GM12865 (cell line): ENCODE results near the gene EPHB1.

Source experiments
- DNase-seq: peaks from one replicate; pipeline ENCODE4 v3.0.0; 2010; ENCODE audit warnings: low read depth
- H3K4me3 ChIP-seq: 2 replicates; pipeline ENCODE4 v1.5.1; 2011; ENCODE audit warnings: mild to moderate bottlenecking, low read depth, low read length, control low read depth
- TF ChIP-seq, protein P1 (sequence below): IDR thresholded peaks from 2 replicates; pipeline ENCODE4 v1.5.1; 2011; ENCODE audit warnings: low read length, control low read depth, low read depth, inconsistent platforms; ENCODE audit not compliant: insufficient read depth; ENCODE audit errors: missing control alignments

The EPHB1 gene

DNA sequence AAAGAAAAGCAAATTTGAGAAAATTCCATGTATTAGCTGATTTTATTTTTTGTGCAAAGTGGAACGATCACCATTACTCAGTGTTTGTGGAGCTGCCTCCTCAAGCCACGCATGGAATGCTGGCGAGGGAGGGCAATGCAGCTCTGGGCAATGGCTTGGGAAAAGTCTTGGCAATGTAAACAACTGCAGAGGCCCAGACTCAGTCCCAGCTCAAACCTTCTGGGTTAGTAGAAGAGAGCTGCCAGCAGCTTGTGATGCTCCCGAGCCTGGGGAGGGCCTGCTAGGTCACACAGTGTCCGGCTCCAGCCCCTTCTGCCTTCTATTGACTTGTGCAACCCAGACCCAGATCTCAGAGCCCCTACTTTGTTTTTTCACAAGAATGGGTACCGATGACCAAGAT lies 4.3 kb downstream of the EPHB1 start:
- no peak overlapping the region for H3K4me3 ChIP-seq
- TF ChIP-seq, protein P1, sequence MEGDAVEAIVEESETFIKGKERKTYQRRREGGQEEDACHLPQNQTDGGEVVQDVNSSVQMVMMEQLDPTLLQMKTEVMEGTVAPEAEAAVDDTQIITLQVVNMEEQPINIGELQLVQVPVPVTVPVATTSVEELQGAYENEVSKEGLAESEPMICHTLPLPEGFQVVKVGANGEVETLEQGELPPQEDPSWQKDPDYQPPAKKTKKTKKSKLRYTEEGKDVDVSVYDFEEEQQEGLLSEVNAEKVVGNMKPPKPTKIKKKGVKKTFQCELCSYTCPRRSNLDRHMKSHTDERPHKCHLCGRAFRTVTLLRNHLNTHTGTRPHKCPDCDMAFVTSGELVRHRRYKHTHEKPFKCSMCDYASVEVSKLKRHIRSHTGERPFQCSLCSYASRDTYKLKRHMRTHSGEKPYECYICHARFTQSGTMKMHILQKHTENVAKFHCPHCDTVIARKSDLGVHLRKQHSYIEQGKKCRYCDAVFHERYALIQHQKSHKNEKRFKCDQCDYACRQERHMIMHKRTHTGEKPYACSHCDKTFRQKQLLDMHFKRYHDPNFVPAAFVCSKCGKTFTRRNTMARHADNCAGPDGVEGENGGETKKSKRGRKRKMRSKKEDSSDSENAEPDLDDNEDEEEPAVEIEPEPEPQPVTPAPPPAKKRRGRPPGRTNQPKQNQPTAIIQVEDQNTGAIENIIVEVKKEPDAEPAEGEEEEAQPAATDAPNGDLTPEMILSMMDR, result no peak
- DNase-seq, result no peak

- H3K4me3 ChIP-seq, result no peak overlapping the region
- TF ChIP-seq, protein P1, result no peak
- DNase-seq, result no peak
Observed at GRCh38 chr3:134801204-134801958, 6.3 kb downstream of the EPHB1 start.

DNA sequence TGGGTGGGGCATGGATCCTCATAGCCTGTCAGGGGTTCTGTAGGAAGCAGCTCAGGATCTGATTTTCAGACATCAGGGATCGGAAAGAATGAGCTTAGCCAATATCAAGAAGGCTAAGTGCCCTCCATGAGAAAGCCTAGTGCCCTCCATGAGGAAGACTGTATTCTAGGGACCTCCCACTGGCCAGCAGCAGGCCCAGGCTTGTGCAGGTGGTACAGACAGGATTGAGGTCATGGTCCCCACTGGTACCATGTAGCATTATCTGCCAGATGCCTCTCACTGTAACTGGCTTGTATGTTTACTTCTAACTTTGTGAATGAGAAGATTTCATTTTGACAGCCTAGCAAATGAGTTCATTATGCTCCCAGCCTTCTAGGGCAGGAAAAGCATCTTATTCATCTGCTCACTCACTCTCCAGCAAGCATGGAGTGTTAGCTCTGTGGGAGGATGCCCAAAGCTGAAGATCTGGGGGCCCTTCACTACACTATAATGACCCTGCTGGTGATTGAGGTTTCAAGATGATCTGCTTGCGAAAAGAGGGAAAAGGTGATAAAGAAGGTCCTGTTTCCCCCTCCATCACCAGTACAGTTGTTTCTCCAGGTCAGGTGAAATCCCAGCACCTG lies 7.5 kb downstream of the EPHB1 start:
- DNase-seq, result no peak
- TF ChIP-seq, protein P1, result no peak
- H3K4me3 ChIP-seq, result no peak overlapping the region

GRCh38 chr3:134803051-134803505 lies 8.0 kb downstream of the EPHB1 start:
- TF ChIP-seq, protein P1, result no peak
- no peak overlapping the region for H3K4me3 ChIP-seq
- DNase-seq, result peak; percentile 59

DNA sequence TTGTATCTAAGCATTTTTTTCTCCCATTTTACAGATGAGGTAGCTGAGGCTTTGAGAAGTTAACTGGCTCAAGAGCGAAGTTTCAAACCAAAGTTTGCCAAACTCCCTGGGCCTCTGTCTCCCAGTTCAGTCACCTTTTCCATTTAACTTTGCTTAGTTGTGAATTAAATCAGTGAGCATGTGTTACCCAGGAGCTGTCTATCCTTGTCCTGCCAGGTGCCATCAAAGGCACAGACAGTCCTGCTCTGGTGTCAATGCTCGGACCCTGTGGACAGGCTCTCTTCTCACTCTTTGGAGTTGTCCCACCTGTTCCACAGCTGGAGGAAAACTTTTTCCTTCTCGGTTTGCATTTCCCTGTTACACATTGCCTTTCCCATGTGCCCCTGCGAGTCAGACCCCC lies 8.6 kb downstream of the EPHB1 start:
- H3K4me3 ChIP-seq, result no peak overlapping the region
- TF ChIP-seq, protein P1, result no peak
- DNase-seq, result no peak

GRCh38 chr3:134804508-134805480 lies 9.7 kb downstream of the EPHB1 start:
- DNase-seq, result no peak
- TF ChIP-seq, protein P1, result no peak
- H3K4me3 ChIP-seq, result no peak overlapping the region
